GM21515 (cell line): ENCODE data around the gene OIT3.

Experiments
- ATAC-seq: cut with Tn5 transposase; IDR thresholded peaks from one replicate; pipeline ENCODE4 v1.9.1; 2021; ENCODE audit not compliant: unreplicated experiment

Gene OIT3

GRCh38 chr10:72893136-72893798 is at the start of gene OIT3:
Gene OIT3 (plus strand): TSS chr10:72893739. CDS start chr10:72893799, 60 bp downstream.
- no peak for ATAC-seq

GRCh38 chr10:72846238-72846637 is 47.3 kb upstream of the OIT3 start:
- no peak for ATAC-seq

GRCh38 chr10:72847681-72848080 is 45.9 kb upstream of the OIT3 start:
- ATAC-seq = no peak

GRCh38 chr10:72850861-72851260 is 42.7 kb upstream of the OIT3 start:
- no peak for ATAC-seq

DNA sequence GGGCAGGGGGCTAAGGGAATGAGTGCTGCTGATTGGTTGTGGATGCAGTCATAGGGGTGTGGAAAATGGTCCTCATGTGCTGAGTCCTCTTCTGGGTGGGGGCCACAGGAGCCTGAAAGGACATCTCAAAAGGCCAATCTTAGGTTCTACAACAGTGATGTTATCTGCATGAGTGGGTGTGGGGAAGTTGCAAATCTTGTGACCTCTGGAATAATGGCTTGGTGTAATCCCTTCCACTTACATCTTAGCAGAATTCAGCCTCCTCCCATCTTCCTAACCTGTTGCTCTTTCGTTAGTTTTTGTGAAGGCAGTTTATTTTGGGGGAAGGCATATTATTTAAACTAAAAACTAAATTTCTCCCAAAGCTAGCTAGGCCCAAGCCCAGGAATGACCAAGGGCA is 42.0 kb upstream of the OIT3 start:
- no peak for ATAC-seq

- ATAC-seq = no peak
Observed at GRCh38 chr10:72852508-72852907, 41.0 kb upstream of the OIT3 start.

GRCh38 chr10:72855129-72855528 is 38.4 kb upstream of the OIT3 start:
- no peak for ATAC-seq

GRCh38 chr10:72855790-72856189 is 37.7 kb upstream of the OIT3 start:
- no peak for ATAC-seq

- ATAC-seq = no peak
Observed at GRCh38 chr10:72858067-72858466, 35.5 kb upstream of the OIT3 start.

DNA sequence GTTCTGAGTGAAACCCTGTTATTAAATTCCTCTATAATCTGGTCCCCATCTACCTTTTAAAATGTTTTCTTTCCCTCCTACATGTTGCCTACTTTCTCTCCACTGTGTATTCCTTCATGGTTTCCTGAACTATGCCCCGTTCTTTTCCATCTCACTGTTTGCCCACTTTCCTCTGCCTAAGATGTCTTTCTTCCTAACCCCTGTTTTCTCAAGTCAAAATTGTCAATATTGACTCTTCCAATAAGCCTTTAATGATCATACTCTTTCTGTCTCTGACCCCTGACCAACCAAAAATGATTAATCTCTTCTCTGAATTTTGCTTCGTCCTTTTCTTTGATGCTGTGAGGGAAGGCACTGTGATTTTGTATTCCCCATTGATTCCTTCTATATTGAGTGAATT is 30.6 kb upstream of the OIT3 start:
- no peak for ATAC-seq

DNA sequence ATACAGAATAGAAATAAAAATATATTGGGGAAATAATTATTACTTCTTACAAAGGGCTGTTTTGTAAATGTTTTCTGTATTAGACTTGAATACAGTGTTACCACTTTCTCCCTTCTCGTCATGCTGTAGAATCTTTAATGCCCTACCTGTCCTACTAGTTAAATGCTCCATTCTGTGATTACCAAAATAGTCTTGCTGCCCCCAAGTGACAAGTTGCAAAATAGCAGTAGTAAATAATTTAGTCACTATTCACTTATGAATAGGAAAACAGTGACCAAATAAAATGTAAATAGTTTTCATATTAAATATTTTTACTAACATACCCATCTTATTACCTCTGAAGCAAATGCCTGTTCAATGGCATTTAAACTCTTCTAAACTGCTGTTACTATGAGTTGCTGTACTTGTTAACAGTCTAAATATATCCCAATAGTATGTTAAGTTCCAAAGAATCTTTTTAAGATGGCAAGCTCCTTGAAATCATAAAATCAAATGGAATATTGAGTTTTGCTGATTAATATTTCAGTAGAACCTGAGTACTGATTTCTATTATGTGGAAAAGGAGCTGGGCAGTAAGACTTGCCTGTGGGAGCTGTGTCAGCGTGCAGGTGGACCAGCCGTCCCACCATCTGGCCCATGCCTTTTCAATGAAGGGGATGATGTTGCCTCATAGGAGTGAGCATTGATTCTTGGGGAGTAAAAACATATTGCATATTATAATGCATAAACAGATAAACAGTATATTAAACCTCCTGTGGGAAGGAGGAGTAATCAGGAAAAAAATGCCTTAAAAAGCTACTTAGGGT is 18.1 kb upstream of the OIT3 start:
- ATAC-seq = no peak

DNA sequence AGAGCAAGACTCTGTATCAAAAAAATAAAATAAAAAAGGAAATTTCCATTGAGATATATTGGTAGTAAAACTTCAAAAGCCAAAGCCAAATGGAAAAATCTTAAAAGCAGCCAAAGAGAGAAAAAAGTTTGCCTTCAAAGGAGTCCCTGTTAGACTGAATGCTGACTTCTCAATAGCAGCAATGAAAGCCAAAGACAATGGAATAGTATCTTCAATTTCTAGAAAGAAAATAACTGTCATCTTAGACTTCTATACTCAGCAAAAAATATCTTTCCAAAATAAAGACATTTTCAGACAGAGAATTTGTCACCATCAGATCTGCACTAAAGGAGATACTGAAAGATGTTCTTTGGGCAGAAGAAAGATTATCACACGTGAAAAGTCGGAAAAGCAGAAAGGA is 14.3 kb upstream of the OIT3 start:
- ATAC-seq = no peak

DNA sequence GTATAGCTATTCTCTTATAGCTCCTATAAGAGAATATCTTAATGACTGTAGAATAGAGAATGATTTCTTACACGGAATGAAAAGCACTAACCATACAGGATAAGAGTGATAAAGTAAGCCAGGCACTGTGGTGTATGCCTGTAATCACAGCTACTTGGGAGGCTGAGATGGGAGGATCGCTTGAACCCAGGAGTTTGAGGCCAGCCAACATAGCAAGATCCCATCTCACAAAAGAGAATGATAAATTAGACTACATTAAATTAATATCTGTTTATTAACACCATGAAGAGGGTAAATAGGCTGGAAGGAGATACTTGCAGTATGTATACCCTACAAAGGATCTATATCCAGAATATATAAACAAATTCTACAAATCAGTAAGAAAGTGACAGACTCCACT is 12.2 kb upstream of the OIT3 start:
- ATAC-seq = no peak

- no peak for ATAC-seq
Observed at GRCh38 chr10:72883861-72884260, 9.7 kb upstream of the OIT3 start.

- no peak for ATAC-seq
Observed at GRCh38 chr10:72885953-72886352, 7.6 kb upstream of the OIT3 start.

DNA sequence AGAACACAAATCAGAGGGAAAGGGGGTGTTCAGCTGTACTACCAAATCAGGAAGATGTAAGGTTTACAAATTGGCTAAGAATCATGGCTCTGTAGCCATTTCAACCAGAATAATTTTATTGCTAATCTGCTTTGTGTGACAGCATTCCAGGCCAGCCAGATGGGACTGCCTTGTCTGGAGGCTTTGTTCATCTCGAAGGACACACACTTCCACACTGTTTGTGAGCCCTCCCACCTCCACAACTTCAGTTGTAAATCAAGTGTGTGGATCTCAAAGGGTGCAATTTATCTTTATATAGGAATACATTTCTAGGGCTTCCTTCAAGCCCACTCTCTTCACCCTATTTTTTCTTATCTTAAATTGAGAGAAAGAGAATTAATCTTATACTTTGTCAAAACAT is 6.9 kb upstream of the OIT3 start:
- ATAC-seq = no peak

DNA sequence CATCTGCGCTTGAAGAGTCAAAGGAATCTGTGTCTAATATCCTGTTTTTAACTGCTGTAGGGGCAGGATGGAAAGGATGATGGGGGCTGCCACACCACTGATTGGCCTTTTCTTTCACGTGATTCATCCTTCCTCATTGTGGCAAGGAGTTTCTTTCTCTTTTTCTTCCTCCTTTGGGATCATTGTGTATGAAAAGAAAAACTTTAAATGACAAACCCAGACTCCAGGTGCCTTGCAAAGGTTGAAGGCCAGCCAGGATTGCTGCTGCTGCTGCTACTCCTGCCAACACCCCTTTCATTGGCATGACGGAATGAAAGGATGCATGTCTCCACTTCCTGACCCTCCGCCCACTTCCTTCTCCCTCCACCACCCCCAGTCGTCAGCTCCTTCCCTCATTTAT is 6.5 kb upstream of the OIT3 start:
- ATAC-seq = no peak

GRCh38 chr10:72888151-72888638 is 5.3 kb upstream of the OIT3 start:
- no peak for ATAC-seq

DNA sequence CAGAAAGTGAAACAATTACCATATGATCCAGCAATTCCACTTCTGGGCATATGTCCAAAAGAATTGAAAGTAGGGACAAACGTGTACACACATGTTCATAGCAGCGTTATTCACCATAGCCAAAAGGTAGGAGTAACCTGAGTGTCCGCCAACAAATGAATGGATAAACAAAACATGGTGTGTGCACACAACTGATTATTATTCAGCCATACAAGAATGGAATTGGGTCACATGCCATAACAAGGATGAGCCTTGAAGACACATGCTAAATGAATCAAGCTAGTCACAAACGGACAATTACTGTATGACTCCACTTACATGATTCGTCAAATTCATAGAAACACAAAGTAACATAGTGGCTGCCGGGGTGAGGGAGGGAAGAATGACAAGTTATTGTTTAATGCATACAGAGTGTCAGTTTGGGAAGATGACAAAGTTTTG is 4.1 kb upstream of the OIT3 start:
- no peak for ATAC-seq

DNA sequence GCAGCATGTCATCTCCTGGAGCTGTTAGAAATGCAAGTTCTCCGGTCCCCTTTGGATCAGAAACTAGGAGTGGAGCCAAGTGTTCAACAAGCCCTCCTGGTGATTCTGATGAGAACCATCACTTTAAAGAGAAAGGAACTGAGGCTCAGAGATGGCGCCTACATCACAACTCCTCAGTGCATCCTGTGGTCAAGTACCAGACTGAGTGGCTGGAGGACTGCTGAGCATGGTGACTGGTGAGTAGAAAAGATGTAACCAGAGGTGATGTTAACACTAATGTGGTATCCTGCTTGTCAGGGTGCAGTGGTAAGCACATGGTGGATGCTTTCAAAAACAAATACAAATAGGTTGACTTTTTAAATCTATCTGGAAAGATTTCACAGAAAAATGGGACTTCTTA is 3.5 kb upstream of the OIT3 start:
- ATAC-seq = no peak

GRCh38 chr10:72895236-72895850 is 1.8 kb downstream of the OIT3 start:
- ATAC-seq = no peak

- ATAC-seq = no peak
Observed at GRCh38 chr10:72898616-72899015, 5.1 kb downstream of the OIT3 start.
